GM23248 (cell line): ENCODE data around the gene OLA1.

Source experiments
- EZH2 ChIP-seq: fragments of 200-600 bp; sonication (generic); IDR thresholded peaks from 2 replicates; pipeline ENCODE4 v1.6.1; 2018; ENCODE audit warnings: antibody characterized with exemption, mild to moderate bottlenecking; ENCODE audit not compliant: insufficient read depth, poor library complexity, severe bottlenecking
- EZH2phosphoT487 ChIP-seq: fragments of 200-600 bp; sonication (generic); IDR thresholded peaks from 2 replicates; pipeline ENCODE4 v1.6.1; 2018; ENCODE audit warnings: antibody characterized with exemption, moderate library complexity, mild to moderate bottlenecking, low read depth; ENCODE audit not compliant: insufficient read depth

DNA sequence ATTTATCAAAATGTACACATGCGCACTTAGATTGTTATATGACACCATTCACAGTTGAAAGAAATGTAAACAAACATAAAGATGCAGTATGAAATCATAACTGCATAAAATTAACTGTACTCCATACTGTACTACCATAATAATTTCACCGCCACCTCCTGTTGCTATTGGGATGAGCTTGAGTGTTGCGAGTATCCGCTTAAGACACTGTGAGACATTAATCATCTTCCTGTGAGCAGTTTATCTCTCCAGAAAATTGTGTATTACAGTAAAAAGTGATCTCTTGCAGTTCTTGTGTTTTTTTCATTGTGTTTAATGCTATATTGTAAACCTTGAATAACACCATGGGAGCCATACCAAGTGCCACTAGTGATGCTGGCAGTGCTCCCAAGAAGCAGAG is 46.1 kb downstream of the OLA1 start:
- TF ChIP-seq EZH2phosphoT487 (no peak), EZH2 (no peak)
